Right lobe of liver (tissue), 4 donors: ENCODE measurements around the gene RHEB.

Source experiments
- POLR2A ChIP-seq: fragments of 450-650 bp; IDR thresholded peaks from one replicate; pipeline ENCODE4 v1.6.1; 2017; ENCODE audit warnings: antibody characterized with exemption, mild to moderate bottlenecking
- TF ChIP-seq, protein P1 (sequence below), 4 donors: fragments of 200-600 bp in 3 of 4; fragments of 450-650 bp in 1 of 4; IDR thresholded peaks; one replicate each; pipeline versions ENCODE4 v1.5.1 to v1.8.0; 2016 to 2022; ENCODE audit warnings: antibody characterized with exemption in 4 of 4, mild to moderate bottlenecking in 2 of 4
- donor health status: DM: no; HTN: no; CAD: no.
- donor health status: DM: no; HTN: no; CAD: no.
- donor health status: DM: no; HTN: yes; CAD: no.

DNA sequence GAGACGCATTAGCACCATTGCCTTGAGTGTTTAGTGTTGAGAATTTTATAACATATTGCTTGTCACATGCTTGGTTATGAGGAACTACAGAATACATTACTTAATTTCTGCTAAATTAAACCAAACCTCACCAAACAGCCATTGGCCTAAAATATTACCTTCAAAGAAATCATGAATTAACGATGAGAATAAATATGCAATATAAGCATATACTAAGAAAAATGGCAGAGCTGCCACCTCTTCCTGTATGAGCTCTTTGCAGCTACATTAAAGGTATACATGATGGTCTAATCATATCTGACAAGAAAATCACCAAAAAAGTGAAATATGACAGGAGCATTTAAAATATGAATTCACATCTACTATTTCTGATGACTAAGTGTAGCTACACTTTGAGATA, 5.2 kb upstream of the RHEB start:
- no peak for TF ChIP-seq POLR2A
- TF ChIP-seq, protein P1, sequence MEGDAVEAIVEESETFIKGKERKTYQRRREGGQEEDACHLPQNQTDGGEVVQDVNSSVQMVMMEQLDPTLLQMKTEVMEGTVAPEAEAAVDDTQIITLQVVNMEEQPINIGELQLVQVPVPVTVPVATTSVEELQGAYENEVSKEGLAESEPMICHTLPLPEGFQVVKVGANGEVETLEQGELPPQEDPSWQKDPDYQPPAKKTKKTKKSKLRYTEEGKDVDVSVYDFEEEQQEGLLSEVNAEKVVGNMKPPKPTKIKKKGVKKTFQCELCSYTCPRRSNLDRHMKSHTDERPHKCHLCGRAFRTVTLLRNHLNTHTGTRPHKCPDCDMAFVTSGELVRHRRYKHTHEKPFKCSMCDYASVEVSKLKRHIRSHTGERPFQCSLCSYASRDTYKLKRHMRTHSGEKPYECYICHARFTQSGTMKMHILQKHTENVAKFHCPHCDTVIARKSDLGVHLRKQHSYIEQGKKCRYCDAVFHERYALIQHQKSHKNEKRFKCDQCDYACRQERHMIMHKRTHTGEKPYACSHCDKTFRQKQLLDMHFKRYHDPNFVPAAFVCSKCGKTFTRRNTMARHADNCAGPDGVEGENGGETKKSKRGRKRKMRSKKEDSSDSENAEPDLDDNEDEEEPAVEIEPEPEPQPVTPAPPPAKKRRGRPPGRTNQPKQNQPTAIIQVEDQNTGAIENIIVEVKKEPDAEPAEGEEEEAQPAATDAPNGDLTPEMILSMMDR (IDR thresholded peaks at IDR 0.05), result no peak
